ENCODE measurements around the gene STAG1.
"Not testable (repeated sequence)": the region's sequence is repeated elsewhere in the genome, so short reads cannot be mapped to it uniquely, and the experiment has no call there.

The STAG1 gene

GRCh38 chr3:136621628-136622027 lies 130.6 kb downstream of the STAG1 start:
- no peak for DNase-seq
- no peak overlapping the region for H3K4me3 Mint-ChIP-seq
- H3K9me3 Mint-ChIP-seq = no peaks in the 10 kb centered on the region
- no peak for TF ChIP-seq CTCF (IDR thresholded peaks at IDR 0.05)
- no peak overlapping the region for H3K27ac Mint-ChIP-seq
- H3K4me1 Mint-ChIP-seq = no peaks in the 10 kb centered on the region
- no peaks in the 10 kb centered on the region for H3K27me3 Mint-ChIP-seq (ENCODE audit: low read depth, poor library complexity)
- peaks cover 60% of the 10 kb centered on the region for H3K36me3 Mint-ChIP-seq (ENCODE audit: low read depth)

GRCh38 chr3:136620436-136620835 lies 131.7 kb downstream of the STAG1 start:
- peaks cover 68% of the 10 kb centered on the region for H3K36me3 Mint-ChIP-seq (ENCODE audit: low read depth)
- no peaks in the 10 kb centered on the region for H3K9me3 Mint-ChIP-seq
- H3K4me3 Mint-ChIP-seq = no peak overlapping the region
- no peak overlapping the region for H3K27ac Mint-ChIP-seq
- no peaks in the 10 kb centered on the region for H3K4me1 Mint-ChIP-seq
- no peak for DNase-seq
- no peaks in the 10 kb centered on the region for H3K27me3 Mint-ChIP-seq (ENCODE audit: low read depth, poor library complexity)
- no peak for TF ChIP-seq CTCF (IDR thresholded peaks at IDR 0.05)

- H3K27me3 Mint-ChIP-seq (ENCODE audit: low read depth, poor library complexity); H3K4me1 Mint-ChIP-seq; H3K4me3 Mint-ChIP-seq; H3K9me3 Mint-ChIP-seq; H3K27ac Mint-ChIP-seq; DNase-seq: not testable (repeated sequence)
- H3K36me3 Mint-ChIP-seq (ENCODE audit: low read depth) = peaks cover 71% of the 10 kb centered on the region
Measured at GRCh38 chr3:136617969-136618525, 134.1 kb downstream of the STAG1 start.

GRCh38 chr3:136617198-136617597 lies 135.0 kb downstream of the STAG1 start:
- Mint-ChIP-seq H3K27me3 (ENCODE audit: low read depth, poor library complexity) (no peaks in the 10 kb centered on the region), H3K4me3 (no peak overlapping the region), H3K9me3 (no peaks in the 10 kb centered on the region), H3K36me3 (ENCODE audit: low read depth) (peaks cover 72% of the 10 kb centered on the region), H3K4me1 (no peaks in the 10 kb centered on the region), H3K27ac (no peak overlapping the region)
- TF ChIP-seq CTCF (IDR thresholded peaks at IDR 0.05) = no peak
- DNase-seq = no peak

- Mint-ChIP-seq H3K4me3 (no peak overlapping the region), H3K9me3 (no peaks in the 10 kb centered on the region), H3K36me3 (ENCODE audit: low read depth) (peaks cover 61% of the 10 kb centered on the region), H3K27me3 (ENCODE audit: low read depth, poor library complexity) (no peaks in the 10 kb centered on the region), H3K4me1 (no peaks in the 10 kb centered on the region), H3K27ac (no peak overlapping the region)
- no peak for DNase-seq
- TF ChIP-seq CTCF (IDR thresholded peaks at IDR 0.05) = no peak
Measured at GRCh38 chr3:136612512-136612911, 139.7 kb downstream of the STAG1 start.

GRCh38 chr3:136606990-136607389 lies 145.2 kb downstream of the STAG1 start:
- Mint-ChIP-seq H3K27ac (no peak overlapping the region), H3K27me3 (ENCODE audit: low read depth, poor library complexity) (no peaks in the 10 kb centered on the region), H3K4me1 (no peaks in the 10 kb centered on the region), H3K9me3 (no peaks in the 10 kb centered on the region), H3K36me3 (ENCODE audit: low read depth) (peaks cover 65% of the 10 kb centered on the region), H3K4me3 (no peak overlapping the region)
- DNase-seq = no peak
- TF ChIP-seq CTCF (IDR thresholded peaks at IDR 0.05) = no peak

- H3K36me3 Mint-ChIP-seq (ENCODE audit: low read depth) = peaks cover 70% of the 10 kb centered on the region
- not testable (repeated sequence) for H3K27ac Mint-ChIP-seq; H3K4me1 Mint-ChIP-seq; H3K4me3 Mint-ChIP-seq; H3K9me3 Mint-ChIP-seq; DNase-seq; H3K27me3 Mint-ChIP-seq (ENCODE audit: low read depth, poor library complexity)
Measured at GRCh38 chr3:136606216-136606615, 146.0 kb downstream of the STAG1 start.
